Stimulated activated CD8-positive, alpha-beta memory T cell treated with anti-CD3 and anti-CD28 coated beads, Interleukin-4, amount 100 ng/mL, for 4 hours (primary cell): ENCODE data around the gene LAMA3.

Source experiments
- DNase-seq, 2 donors: peaks; one replicate each; pipeline ENCODE4 v3.0.0-alpha.2; 2020; ENCODE audit warnings: low read depth in 2 of 2, low spot score in 1 of 2

The LAMA3 gene, protein sequence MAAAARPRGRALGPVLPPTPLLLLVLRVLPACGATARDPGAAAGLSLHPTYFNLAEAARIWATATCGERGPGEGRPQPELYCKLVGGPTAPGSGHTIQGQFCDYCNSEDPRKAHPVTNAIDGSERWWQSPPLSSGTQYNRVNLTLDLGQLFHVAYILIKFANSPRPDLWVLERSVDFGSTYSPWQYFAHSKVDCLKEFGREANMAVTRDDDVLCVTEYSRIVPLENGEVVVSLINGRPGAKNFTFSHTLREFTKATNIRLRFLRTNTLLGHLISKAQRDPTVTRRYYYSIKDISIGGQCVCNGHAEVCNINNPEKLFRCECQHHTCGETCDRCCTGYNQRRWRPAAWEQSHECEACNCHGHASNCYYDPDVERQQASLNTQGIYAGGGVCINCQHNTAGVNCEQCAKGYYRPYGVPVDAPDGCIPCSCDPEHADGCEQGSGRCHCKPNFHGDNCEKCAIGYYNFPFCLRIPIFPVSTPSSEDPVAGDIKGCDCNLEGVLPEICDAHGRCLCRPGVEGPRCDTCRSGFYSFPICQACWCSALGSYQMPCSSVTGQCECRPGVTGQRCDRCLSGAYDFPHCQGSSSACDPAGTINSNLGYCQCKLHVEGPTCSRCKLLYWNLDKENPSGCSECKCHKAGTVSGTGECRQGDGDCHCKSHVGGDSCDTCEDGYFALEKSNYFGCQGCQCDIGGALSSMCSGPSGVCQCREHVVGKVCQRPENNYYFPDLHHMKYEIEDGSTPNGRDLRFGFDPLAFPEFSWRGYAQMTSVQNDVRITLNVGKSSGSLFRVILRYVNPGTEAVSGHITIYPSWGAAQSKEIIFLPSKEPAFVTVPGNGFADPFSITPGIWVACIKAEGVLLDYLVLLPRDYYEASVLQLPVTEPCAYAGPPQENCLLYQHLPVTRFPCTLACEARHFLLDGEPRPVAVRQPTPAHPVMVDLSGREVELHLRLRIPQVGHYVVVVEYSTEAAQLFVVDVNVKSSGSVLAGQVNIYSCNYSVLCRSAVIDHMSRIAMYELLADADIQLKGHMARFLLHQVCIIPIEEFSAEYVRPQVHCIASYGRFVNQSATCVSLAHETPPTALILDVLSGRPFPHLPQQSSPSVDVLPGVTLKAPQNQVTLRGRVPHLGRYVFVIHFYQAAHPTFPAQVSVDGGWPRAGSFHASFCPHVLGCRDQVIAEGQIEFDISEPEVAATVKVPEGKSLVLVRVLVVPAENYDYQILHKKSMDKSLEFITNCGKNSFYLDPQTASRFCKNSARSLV (N-terminal part only)

DNA sequence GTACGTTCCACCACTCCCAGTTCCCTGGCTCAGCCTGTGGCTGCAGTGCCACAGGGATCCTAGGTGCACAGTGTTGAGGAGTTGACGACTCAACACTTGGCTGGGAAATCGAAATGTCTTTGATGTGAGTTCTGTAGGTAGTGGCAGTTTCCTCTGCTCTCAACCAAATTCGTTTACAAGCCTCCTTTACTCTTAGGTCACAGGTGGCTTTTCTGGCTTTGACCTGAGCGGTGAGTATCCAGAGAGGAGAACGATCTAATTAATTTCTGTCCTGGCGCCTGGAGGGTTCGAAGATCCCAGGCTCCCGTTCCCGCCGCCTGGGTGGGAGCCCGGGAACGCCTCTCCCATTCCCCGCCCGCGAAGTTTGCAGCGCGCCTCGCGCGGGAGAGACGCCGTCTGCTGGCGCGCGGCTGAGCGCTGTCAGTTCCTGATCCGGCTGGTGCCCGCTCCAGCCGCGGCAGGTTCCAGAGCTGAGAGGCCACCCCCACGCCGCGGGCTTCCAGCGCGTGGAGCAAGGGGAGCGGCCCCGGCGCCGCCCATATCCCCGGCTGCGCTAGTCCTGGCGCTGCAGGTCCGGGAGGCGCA, at the start of gene LAMA3:
Gene LAMA3 (plus strand): TSS at position 423 of the 585 bp plus-strand sequence. CDS start 231 bp downstream, outside the sequence.
- no peak for DNase-seq

DNA sequence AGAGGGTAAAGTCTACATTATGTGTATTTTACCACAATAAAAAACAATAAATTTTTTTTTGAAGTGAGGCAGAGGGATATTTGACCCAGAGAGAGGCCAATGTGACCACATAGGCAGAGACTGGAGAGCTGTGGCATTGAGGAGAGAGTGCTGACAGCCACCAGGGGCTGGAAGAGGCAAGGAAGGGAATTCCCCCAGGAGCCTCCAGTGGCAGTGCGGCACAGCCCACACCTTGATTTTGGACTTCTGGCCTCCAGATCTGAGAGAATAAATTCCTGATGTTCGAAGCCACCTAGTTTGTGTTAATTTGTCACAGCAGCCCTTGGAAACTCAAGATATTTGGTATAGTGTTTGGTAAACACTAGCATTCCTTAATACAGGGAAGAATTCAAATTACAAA, 49.2 kb upstream of the LAMA3 start:
- DNase-seq, result no peak

DNA sequence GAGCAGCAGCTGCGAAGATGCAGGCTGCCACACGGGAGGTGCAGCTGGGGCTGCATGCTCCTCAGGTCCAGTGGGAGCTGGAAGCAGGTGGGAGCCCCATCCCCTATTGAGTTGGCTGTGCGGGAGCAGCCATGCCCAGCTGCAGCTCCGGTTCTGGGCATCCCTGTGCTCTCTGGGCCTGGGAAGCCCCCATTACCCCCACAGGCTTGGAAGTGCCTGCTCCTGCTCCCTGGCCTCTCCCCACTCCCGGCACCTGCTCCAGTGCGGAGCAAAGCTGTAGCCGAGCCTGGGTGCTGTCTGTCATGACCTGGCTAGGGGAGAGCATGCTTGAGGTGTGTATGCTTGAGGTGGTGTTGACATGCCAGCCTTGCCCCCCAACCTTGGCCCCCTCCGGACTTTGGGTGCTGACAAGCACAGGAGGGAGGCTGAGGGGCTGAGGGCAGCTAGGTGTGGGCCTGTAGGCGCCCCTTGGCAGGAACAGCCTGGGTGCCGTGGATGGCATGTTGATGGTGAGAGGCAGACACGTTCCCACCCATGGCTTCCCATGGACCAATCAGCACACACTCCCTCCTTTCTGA, 48.0 kb upstream of the LAMA3 start:
- DNase-seq, result no peak

DNA sequence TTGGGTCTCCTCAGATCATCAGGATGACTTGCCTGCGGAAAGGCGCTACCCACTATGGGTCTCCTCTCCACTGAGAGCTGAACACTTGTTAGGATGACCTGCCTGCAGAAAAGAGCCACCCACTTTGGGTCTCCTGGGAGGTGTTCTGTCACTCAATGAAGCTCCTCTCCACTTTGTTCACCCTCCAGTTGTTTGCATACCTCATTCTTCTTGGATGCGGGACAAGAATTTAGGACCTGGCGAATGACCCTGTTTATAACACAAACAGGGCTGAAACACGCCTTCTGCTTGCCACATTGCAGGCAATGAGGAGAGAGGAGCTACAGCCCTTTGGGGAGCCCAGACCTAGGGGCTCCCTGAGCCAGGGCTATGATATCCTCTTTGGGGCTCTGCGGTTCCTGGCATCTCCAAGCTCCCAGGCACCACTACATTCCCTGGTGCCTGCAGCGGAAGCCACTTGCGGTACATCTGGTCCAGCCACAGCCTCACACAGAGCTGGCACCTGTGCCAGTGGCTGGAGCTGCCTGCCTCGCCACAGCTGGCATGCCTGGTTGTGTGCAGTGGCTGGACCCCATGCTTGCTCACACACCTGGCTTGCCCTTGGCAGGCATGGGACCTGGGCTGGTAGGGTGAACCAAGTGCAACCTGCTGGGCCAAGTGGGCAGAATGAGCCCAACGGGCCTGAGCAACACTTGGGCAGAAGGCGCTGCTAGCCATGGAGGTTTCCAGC, 47.2 kb upstream of the LAMA3 start:
- no peak for DNase-seq

DNA sequence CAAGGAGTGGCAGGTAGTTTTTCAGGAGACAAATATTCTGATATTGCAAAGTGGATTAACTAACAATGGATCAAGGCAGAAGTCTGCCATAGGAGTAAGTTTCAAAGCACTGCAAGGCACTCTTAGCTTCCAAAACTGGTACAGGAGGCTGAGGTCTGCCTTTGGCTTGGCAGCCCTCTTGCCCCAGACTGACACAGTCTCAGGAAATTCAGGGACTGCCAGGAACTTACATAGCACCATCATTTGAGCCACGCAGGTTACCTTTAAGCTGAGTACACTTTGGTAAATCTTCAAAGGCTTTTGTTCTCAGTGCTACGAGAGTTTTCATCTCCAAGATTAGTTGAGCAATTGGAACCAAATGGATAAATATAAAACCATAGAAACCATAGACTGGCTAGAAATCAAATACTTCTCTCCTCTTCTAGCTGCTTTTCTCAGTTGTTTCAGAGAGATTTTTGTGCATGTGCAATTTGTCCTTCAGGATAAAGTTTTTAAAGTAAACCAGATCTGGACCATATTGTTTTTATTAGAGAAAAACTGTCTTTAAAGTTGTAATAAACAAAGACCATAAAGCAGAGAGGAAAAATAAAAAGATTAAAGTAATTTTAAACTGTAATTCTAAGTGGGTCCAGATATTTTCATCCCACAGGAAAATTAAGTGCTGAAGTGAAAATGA, 45.3 kb upstream of the LAMA3 start:
- no peak for DNase-seq

DNA sequence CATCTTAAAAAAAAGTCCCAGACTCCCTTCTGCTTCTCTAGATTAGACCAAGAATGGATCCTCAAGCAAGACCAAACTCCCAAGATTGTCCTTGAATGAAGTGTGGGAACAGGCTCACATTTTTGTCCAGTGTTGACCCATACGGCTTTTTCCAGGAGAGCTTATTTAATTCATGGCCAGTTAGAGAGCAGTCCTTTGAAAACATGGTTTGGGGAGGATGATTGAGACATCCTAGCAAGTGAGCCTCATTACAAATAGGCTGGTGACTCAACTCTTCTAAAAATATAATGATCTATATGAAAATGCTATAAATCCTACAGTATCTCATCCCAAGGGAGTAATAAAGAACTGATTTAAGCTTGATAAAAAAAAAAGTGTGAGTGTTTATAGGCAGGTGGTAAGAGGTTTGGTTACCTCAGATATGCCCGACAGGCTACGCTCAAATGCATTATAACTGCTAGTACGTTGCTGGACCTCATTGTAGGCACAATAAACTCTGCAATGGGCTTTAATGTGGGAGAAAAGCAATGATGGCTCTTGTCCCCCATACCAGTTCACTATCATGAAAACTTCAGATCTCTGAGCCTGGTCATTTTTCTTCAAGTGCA, 43.6 kb upstream of the LAMA3 start:
- no peak for DNase-seq

DNA sequence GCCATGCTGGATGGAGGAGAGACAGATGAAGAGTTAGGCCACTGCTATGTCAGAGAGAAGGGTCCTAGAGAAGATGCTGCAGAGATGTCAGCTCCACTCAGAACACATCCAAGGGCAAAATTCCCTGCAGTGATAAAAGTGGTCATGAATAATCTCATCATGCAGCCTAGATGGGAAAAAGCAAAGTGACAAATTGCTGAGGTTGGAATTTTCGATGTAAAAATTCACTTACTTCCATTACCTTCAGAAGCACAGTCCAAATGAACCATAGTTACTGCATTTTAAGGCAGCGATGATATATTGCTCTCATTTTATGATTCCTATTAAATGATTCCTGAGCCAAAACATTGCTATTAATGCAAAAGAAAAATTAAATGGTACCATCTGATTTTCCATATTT, 43.0 kb upstream of the LAMA3 start:
- DNase-seq, result no peak

DNA sequence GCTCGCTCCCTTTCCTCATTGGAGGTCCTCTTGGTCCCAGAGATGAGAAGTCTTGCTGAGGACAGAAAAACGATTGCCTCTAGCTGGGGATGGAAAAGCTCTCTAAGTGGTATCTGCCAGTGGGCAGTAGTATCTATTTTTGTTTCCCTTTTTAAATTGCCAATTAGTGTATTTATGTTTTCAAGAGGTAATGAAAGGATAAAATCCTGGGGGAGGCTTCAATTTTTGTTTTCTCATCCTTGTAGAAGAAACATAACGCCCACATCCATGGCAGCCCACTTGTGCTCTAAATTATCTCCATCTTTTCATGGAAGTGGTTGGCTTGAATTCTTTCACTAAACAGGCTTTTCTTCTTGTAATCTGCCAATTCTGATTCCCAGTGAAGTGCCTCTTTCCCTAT, 40.8 kb upstream of the LAMA3 start:
- no peak for DNase-seq

DNA sequence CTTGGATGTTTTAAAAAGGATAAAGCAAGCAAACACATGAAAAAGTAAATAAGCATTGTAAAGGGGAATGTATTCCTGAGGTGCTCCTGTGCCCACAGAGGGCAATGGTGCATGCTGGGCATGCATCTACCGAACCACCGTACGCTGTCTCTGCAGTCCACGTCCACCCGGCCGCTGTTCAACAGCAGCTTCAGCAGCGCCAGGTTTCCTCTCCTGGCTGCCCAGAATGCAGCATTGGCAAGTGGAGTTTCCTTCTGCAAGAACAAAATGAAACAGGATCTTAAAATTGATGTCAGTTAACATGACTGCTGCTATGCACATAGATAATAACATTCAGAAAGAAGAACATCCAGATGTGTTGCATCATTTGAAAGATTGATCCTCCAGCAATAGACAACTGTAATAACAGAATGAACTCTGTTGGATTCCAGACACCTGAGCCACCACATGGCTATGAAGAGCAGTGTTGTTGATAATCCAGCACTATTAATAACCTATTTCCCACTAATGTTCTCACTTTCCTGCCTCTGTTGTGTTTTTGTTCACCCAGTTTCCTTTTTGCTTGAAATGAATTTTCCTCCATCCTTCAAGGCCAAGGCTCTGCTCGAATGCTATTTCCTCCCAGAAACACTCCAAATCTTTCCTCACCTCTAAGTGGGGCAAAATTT, 40.2 kb upstream of the LAMA3 start:
- no peak for DNase-seq

DNA sequence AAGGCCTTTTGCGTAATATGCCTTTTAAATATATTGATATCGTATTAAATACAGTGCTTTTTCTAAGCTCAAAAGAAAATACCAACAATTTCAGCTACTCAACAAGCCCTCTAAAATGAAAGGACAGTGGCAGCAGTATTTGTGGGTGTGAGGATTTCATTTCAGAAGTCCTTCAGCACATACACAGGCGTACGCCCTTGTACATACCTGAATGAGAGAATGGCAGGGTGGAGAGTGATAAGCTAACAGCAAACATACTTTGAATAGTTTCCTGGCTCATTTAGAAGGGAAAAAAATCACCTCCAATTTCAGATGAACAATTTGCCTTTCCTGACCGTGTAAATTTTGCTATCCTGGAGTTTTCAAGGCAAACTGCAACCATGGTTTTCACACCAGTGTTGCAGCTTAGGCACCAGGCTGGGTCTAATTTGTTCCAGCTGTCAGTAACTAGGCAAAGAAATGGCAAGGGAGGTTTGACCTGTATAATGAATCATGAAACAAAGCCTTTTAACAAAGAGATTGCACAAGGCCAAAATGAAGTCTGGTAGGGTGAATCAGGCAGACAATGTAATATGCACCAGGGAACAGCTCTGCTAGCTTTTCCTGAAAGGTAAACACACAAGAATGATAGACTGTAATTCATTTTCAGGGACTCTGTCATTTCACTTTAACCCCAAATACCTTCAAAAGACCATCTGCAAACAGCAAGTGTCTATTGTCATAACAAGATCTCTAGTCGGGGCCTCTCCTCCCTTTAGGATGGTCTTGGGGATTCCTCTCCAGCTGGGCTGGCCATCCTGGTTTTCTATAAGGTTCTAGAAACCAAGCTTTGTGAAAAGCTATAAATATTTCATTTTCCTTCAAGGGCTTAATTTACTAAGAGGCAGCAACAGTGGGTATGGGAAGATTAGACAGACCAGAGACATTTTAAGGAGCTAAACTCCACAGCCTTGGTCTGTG, 38.0 kb upstream of the LAMA3 start:
- no peak for DNase-seq

DNA sequence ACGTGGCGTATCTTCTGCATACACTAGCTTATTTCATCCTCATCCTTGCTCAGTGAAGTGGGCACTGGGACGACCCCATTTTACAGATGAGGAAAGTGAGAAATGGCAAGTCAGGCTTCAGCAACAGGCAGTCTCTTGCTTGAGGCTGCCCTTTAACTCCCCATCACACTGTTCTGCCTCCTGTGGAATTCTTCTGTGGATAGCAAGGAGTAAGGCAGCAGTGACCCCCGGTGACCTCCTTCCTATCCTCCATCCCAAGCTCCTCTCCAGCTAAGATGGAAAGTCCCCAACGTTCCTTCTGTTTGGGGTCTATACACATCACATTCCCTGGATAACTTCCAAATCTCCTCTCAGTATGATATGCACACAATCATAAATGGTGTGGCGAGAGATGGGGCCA, 37.0 kb upstream of the LAMA3 start:
- no peak for DNase-seq

DNA sequence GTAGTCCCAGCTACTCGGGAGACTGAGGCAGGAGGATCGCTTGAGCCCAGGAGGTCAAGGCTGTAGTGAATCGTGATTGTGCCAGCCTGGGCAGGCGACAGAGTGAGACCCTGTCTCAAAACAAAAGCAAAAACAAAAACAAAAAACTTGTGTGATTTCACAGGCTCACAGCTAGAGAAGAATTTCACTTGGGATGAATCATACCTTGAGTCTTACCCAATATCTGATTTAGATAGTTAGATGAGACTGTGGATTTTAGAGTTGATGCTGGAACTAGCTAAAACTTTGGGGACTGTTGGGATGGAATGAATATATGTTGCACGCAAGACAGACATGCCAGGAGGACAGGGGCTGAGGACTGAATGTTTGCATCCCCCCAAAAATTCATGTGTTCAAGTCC, 31.0 kb upstream of the LAMA3 start:
- no peak for DNase-seq

DNA sequence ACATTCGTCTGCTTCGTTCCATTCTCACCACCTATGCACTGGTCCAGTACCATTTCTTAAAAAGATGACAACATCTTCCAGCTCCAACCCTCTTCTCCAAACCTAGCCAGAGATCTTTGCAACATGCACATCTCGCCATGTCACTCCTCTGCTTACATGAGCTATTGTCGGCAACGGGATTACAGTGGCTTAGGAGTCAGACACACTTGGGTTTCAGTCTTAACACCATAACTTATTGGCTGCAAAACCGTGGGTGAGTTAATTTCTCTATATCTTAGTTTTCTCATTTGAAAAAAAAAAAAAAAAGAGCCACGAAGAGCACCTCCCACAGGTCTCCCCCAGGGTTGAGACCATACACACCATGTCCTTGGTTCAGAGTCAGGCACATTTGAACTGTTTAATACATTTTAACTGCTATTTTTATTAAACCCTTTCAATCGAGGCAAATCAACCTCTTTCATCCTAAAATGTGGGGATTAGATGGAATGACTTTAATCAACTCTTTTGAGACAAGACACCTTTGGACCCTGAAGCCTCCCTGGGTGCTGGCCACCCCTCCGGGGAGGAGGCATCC, 27.4 kb upstream of the LAMA3 start:
- DNase-seq, result no peak

DNA sequence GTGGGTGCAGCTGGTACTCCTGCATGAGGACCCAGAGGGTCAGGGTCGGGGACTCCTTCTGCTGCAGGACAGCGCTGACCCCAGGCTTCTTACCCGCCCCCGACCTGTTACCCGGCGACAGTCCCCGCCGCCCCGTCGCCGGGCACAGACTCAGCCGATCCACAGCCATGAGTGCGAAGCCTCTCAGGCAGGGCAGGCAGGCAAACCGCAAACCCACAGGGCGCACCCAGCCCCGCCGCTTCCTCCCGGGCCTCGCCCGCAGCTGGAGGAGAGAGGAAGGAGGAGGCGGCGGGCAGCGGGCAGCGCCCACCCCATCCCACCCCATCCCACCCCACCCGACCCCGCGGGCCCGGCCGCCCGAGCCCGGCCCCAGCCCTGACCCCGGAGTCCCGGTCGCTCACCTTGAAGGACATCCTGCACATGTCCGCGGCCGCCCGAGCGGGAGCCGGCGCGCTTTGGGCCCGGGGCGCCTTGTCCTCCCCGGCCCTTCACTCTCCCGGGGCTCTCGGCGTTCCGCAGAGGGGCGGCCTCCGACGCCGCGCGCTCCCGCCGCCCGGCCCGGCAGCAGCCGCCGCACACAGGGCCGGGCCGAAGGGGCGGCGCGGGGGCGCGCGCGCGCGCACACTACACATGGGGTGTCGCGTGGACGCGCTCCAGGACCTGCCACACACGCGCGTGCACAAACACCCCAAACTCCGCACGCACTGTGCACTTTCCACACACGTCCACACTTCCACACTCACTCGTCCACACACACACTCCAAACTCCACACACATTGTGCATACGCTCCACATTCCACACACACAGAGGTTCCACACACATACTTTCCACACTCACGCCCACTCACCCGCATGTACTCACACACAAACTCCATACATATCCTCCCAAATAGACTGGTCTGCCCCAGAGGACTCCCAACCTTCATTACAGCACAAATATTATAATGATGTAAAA, 26.7 kb upstream of the LAMA3 start, which contains the start of gene ANKRD29:
Gene ANKRD29 (minus strand): TSS at position 603 of the 955 bp plus-strand sequence. CDS start 181 bp downstream, at position 422.
- DNase-seq, result peak; percentile 4 to 10

DNA sequence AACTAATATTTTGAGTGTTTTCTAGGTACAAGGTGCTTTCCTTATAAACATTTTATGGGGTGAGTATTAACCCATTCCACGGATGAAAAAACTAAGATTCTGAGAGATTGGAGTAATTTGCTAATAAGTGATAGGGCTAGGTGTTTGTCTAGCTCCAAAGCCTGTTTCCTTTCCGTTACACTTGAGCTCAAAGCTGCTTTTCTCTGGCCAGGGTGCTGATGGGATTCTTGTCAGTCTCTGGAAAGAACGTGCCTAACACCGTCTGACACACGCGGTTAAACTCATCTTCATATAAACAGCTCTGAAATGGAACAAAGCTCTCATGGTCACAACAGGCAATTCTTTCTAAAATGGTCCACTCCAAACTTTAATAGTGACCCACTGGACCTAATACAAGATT, 24.6 kb upstream of the LAMA3 start:
- no peak for DNase-seq

DNA sequence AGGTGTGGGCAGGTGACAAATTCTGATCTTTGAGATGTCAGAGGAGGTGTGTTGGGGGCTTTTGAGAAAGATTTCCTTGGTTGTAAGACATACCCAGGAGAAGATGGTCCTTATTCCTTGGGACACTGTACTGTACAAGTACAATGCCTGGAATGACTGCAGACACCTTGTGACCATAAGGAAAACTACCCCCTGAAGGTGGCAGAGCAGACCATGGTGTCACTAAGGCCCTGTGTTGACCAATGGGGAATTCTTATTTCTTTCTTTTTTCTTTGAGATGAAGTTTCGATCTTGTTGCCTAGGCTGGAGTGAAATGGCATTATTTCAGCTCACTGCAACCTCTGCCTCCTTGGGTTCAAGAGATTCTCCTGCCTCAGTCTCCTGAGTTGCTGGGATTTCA, 22.1 kb upstream of the LAMA3 start:
- no peak for DNase-seq
